PC-9 (cell line): Measurements from ENCODE around the gene CLECL1. TPM values are rescaled to one million over a fixed set of nuclear protein-coding genes. Genes with fewer than 3 reads are reported as not detected.
"Not testable (repeated sequence)": the region's sequence is repeated elsewhere in the genome, so short reads cannot be mapped to it uniquely, and the experiment has no call there.

Source experiments
- BruUV-seq: library from RNA; stranded (reverse); fragments of 400-500 nt; replicated peaks from 2 replicates; lab custom pipeline; 2021; lab: Mats Ljungman, UMichigan
- CTCF ChIA-PET: fragments of 300-600 bp; sonication (Branson Sonifier 250); formaldehyde crosslinking; loops from one replicate; lab custom pipeline; 2022; ENCODE audit warnings: antibody characterized with exemption; lab: Charles Lee
- POLR2A ChIA-PET: fragments of 300-600 bp; sonication (Branson Sonifier 250); formaldehyde crosslinking; loops from one replicate; lab custom pipeline; 2022; ENCODE audit warnings: antibody characterized with exemption; ENCODE audit not compliant: unreplicated experiment; lab: Charles Lee
- DNase-seq, 2 experiments: peaks; one replicate each; pipeline versions ENCODE4 v3.0.0 to v3.0.0-alpha.2; 2015 to 2022; ENCODE audit warnings: mixed read lengths in 1 of 2
- H2AFZ ChIP-seq: fragments of 200-600 bp; sonication (generic); 2 replicates; pipeline ENCODE4 v1.8.1; 2017; ENCODE audit warnings: antibody characterized with exemption
- H3F3A ChIP-seq: fragments of 200-600 bp; sonication (generic); 2 replicates; pipeline ENCODE4 v1.8.1; 2017; ENCODE audit warnings: antibody characterized with exemption, mild to moderate bottlenecking, low read depth; ENCODE audit not compliant: insufficient read depth
- H3K27ac ChIP-seq: fragments of 200-600 bp; sonication (generic); 2 replicates; pipeline ENCODE4 v1.6.1; 2016; ENCODE audit warnings: mixed run types
- H3K27me3 ChIP-seq: fragments of 200-600 bp; sonication (generic); 2 replicates; pipeline ENCODE4 v1.6.1; 2016; ENCODE audit warnings: low read depth, mixed run types; ENCODE audit not compliant: insufficient read depth
- H3K36me3 ChIP-seq: fragments of 200-600 bp; sonication (generic); 2 replicates; pipeline ENCODE4 v1.6.1; 2016; ENCODE audit warnings: low read depth, mixed run types
- H3K4me1 ChIP-seq: fragments of 200-600 bp; sonication (generic); replicated peaks from 2 replicates; pipeline ENCODE4 v1.6.1; 2016; ENCODE audit warnings: mixed run types; ENCODE audit not compliant: insufficient read depth
- H3K4me2 ChIP-seq: fragments of 200-600 bp; sonication (generic); 2 replicates; pipeline ENCODE4 v1.6.1; 2017; ENCODE audit warnings: mixed run types
- H3K4me3 ChIP-seq: fragments of 200-600 bp; sonication (generic); 2 replicates; pipeline ENCODE4 v1.6.1; 2016; ENCODE audit warnings: mixed run types
- H3K79me2 ChIP-seq: fragments of 200-600 bp; sonication (generic); 2 replicates; pipeline ENCODE4 v1.6.1; 2017; ENCODE audit warnings: low read depth, mixed run types
- H3K9me2 ChIP-seq: fragments of 200-600 bp; sonication (generic); 2 replicates; pipeline ENCODE4 v1.8.1; 2017; ENCODE audit warnings: mild to moderate bottlenecking; ENCODE audit not compliant: insufficient read depth
- H3K9me3 ChIP-seq: fragments of 200-600 bp; sonication (generic); 2 replicates; pipeline ENCODE4 v1.8.1; 2016; ENCODE audit warnings: low read depth; ENCODE audit not compliant: insufficient read depth
- H4K20me1 ChIP-seq: fragments of 200-600 bp; sonication (generic); 2 replicates; pipeline ENCODE4 v1.8.1; 2017; ENCODE audit not compliant: insufficient read depth
- CTCF ChIP-seq: fragments of 200-600 bp; sonication (generic); conservative IDR thresholded peaks from 2 replicates; pipeline ENCODE4 v1.6.1; 2017; ENCODE audit warnings: mixed run types, antibody characterized with exemption, mild to moderate bottlenecking, moderate library complexity
- EZH2 ChIP-seq: fragments of 200-600 bp; sonication (generic); IDR thresholded peaks from 2 replicates; pipeline ENCODE4 v1.8.0; 2017; ENCODE audit warnings: antibody characterized with exemption, low read depth
- intact Hi-C: fragments of 100-400 bp; cut with micrococcal nuclease; formaldehyde crosslinking; loops from one replicate; pipeline ENCODE4 v1.10.0; 2022; ENCODE audit not compliant: unreplicated experiment
- total RNA-seq: library from RNA; stranded (reverse); gene quantifications from 2 replicates; pipeline ENCODE4 v1.2.3, GENCODE V29; 2021

CLECL1 gene
- total RNA-seq, 1 experiment from 2014 or later, result not detected

GRCh38 chr12:9697619-9698018 is 35.3 kb downstream of the CLECL1 start:
- POLR2A ChIA-PET, result no interaction called here
- Histone ChIP-seq H3K4me2 (no peak overlapping the region), H3K27ac (no peak overlapping the region), H2AFZ (no peak overlapping the region), H3K79me2 (no peaks in the 10 kb centered on the region), H3F3A (peaks cover 11% of the 10 kb centered on the region; the same call in 1 of the 2 replicates), H3K4me3 (no peak overlapping the region), H4K20me1 (no peaks in the 10 kb centered on the region), H3K9me2 (no peaks in the 10 kb centered on the region), H3K9me3 (no peaks in the 10 kb centered on the region; the same call in 1 of the 2 replicates), H3K36me3 (peaks cover 7% of the 10 kb centered on the region; the same call in 1 of the 2 replicates), H3K4me1 (0 out of 2 replicates have a peak, but pooled peaks cover 9% of the 10 kb centered on the region), H3K27me3 (no peaks in the 10 kb centered on the region)
- intact Hi-C loops, result no loop called here
- CTCF ChIA-PET, result no interaction called here
- TF ChIP-seq EZH2 (no peak), CTCF (no peak)
- BruUV-seq, result no TSS peak
- no peak for DNase-seq

DNA sequence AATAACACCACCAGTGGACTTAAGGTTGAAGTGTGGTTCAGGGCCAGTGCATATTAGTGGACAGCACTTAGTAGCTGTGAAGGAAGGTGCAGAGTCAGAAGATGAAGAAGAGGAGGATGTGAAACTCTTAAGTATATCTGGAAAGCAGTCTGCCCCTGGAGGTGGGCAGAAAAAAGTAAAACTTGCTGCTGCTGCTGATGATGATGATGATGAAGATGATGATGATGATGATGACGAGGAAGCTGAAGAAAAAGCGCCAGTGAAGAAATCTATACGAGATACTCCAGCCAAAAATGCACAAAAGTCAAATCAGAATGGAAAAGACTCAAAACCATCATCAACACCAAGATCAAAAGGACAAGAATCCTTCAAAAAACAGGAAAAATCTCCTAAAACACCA is 37.2 kb downstream of the CLECL1 start:
- not testable (repeated sequence) for DNase-seq

DNA sequence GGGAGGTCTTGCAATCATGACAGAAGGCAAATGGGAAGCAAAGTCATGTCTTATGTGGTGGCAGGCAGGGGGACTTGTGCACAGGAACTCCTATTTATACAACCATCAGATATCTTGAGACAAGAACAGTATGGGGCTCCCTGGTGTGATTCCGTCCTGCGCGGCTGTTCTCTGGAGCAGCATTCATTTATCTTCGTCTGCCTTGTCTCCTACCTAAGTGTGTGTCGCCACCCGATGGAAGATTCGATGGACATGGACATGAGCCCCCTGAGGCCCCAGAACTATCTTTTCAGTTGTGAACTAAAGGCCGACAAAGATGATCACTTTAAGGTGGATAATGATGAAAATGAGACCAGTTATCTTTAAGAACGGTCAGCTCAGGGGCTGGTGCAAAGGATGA is 37.7 kb downstream of the CLECL1 start:
- H3K9me3 ChIP-seq, H3K27ac ChIP-seq, H3K4me3 ChIP-seq, H3K9me2 ChIP-seq, intact Hi-C loops, H3K36me3 ChIP-seq, DNase-seq, H4K20me1 ChIP-seq, H3F3A ChIP-seq, BruUV-seq, CTCF ChIA-PET, H2AFZ ChIP-seq, POLR2A ChIA-PET, H3K27me3 ChIP-seq, H3K4me1 ChIP-seq, H3K79me2 ChIP-seq, H3K4me2 ChIP-seq: not testable (repeated sequence)

More for the DNA sequence above, 37.2 kb downstream of the CLECL1 start:
- H3K4me2 ChIP-seq, H3K9me2 ChIP-seq, H3K4me1 ChIP-seq, H3K27ac ChIP-seq, H3K27me3 ChIP-seq, BruUV-seq, H3K36me3 ChIP-seq, H4K20me1 ChIP-seq, H3K79me2 ChIP-seq, H3K4me3 ChIP-seq, H3K9me3 ChIP-seq, CTCF ChIA-PET, intact Hi-C loops, H2AFZ ChIP-seq, POLR2A ChIA-PET: not testable (repeated sequence)
- peaks cover 11% of the 10 kb centered on the region; the same call in 1 of the 2 replicates for H3F3A ChIP-seq

- CTCF ChIA-PET, result no interaction called here
- POLR2A ChIA-PET, result no interaction called here
- no peaks in the 10 kb centered on the region for H3K79me2 ChIP-seq
- H3K4me1 ChIP-seq, result 0 out of 2 replicates have a peak, but pooled peaks cover under 1% of the 10 kb centered on the region
- no peaks in the 10 kb centered on the region for H4K20me1 ChIP-seq
- H3K36me3 ChIP-seq, result peaks cover 16% of the 10 kb centered on the region
- H3K9me2 ChIP-seq, result no peaks in the 10 kb centered on the region
- intact Hi-C loops, result no loop called here
- no peaks in the 10 kb centered on the region; the same call in 1 of the 2 replicates for H3K9me3 ChIP-seq
- no peak overlapping the region for H3K4me3 ChIP-seq
- no TSS peak for BruUV-seq
- H3K4me2 ChIP-seq, result no peak overlapping the region
- no peaks in the 10 kb centered on the region for H3F3A ChIP-seq
- DNase-seq, result no peak
- no peak overlapping the region for H2AFZ ChIP-seq
- no peaks in the 10 kb centered on the region for H3K27me3 ChIP-seq
- TF ChIP-seq CTCF (no peak), EZH2 (no peak)
- H3K27ac ChIP-seq, result no peak overlapping the region
These were observed 38.7 kb downstream of the CLECL1 start for GRCh38 chr12:9694241-9694640.
